Mucosa of rectum (tissue), 2 donors: ENCODE results near the gene NIT2.
"Not testable (repeated sequence)": the region's sequence is repeated elsewhere in the genome, so short reads cannot be mapped to it uniquely, and the experiment has no call there.

Experiments used
- H3K27ac ChIP-seq, 2 donors: one replicate each; pipeline ENCODE4 v1.7.0; 2013; ENCODE audit warnings: inconsistent platforms in 2 of 2, low read depth in 2 of 2, low read length in 2 of 2
- H3K27me3 ChIP-seq, 2 donors: one replicate each; pipeline ENCODE4 v1.7.0; 2013; ENCODE audit warnings: low read length in 2 of 2; ENCODE audit not compliant: control insufficient read depth in 2 of 2, insufficient read depth in 2 of 2
- H3K36me3 ChIP-seq, 2 donors: one replicate each; pipeline ENCODE4 v1.7.0; 2013; ENCODE audit warnings: low read length in 2 of 2; ENCODE audit not compliant: control insufficient read depth in 2 of 2, insufficient read depth in 2 of 2
- H3K4me1 ChIP-seq, 2 donors: one replicate each; pipeline ENCODE4 v1.7.0; 2013; ENCODE audit warnings: low read length in 2 of 2, mild to moderate bottlenecking in 1 of 2; ENCODE audit not compliant: control insufficient read depth in 2 of 2, insufficient read depth in 2 of 2
- H3K4me3 ChIP-seq, 2 donors: one replicate each; pipeline ENCODE4 v1.7.0; 2013; ENCODE audit warnings: low read length in 2 of 2
- H3K9ac ChIP-seq, 2 donors: one replicate each; pipeline ENCODE4 v1.7.0; 2013; ENCODE audit warnings: low read length in 2 of 2, low read depth in 1 of 2, mild to moderate bottlenecking in 1 of 2
- H3K9me3 ChIP-seq, 2 donors: one replicate each; pipeline ENCODE4 v1.7.0; 2013; ENCODE audit warnings: low read length in 2 of 2; ENCODE audit not compliant: control insufficient read depth in 2 of 2
- donor health status: healthy.
- donor health status: Normal muscosa, but diverticular disease.

The NIT2 gene

DNA sequence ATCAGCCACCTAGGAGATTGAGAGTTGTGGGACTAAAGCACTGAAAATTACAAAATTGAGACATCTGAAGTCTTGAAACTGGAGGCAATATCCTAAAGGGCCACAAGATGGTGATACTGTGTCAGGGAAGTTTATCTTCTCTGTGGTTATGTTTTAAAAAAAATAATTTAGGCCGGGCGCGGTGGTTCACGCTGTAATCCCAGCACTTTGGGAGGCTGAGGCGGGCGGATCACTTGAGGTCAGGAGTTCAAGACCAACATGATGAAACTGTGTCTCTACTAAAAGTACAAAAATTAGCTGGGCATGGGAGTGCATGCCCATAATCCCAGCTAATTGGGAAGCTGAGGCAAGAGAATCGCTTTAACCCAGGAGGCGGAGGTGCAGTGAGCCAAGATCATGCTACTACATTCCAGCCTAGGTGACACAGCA, 17.9 kb upstream of the NIT2 start:
- peaks cover 12 to 23% of the 10 kb centered on the region in 2 donors for H3K36me3 ChIP-seq
- no peak overlapping the region for H3K4me3 ChIP-seq
- no peaks in the 10 kb centered on the region for H3K9me3 ChIP-seq
- H3K27ac ChIP-seq, result no peak overlapping the region
- no peaks in the 10 kb centered on the region for H3K27me3 ChIP-seq
- H3K9ac ChIP-seq, result no peak overlapping the region
- H3K4me1 ChIP-seq, result no peaks in the 10 kb centered on the region

DNA sequence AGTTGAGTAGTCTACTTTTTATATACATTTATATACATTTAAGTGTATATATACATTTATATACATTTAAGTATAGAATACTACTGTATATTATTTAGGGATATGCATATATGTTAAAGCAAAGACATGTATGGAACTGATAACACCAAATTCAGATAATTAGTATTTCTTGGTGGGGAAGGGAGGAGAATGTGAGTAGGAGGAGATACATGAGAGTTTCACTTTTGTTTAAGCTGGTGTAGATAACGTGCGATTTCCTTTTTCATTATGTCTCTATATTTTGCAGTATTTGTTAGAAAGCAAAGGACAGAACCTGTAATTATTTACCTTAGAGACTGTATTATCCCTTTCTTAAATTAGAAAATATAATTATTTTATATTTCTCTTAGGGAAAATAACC, 16.6 kb upstream of the NIT2 start:
- no peak overlapping the region for H3K9ac ChIP-seq
- H3K4me3 ChIP-seq, result no peak overlapping the region
- no peaks in the 10 kb centered on the region for H3K9me3 ChIP-seq
- H3K36me3 ChIP-seq, result peaks cover 8 to 19% of the 10 kb centered on the region in 2 donors
- H3K27me3 ChIP-seq, result no peaks in the 10 kb centered on the region
- H3K4me1 ChIP-seq, result no peaks in the 10 kb centered on the region
- no peak overlapping the region for H3K27ac ChIP-seq

DNA sequence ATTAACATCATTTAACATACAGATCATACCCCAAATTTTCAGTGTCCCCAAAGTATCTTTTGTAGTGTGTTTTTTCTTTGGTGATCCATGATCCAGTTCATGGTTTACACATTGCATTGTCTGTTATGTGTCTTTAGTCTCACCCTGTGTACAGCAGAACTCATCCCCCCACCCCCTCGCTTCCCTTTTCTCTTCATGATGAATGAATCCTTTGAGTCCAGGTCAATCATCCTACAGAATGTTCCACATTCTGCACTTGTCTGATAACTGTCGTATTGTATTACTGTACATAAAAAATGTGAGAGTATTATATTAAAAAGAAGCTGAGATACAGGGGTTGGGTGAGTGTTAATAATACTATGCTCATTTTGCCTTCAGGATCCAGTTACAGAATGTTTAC, 14.6 kb upstream of the NIT2 start:
- H3K36me3 ChIP-seq, result peaks cover 14 to 19% of the 10 kb centered on the region in 2 donors
- H3K27me3 ChIP-seq, result no peaks in the 10 kb centered on the region
- no peaks in the 10 kb centered on the region for H3K4me1 ChIP-seq
- no peak overlapping the region for H3K27ac ChIP-seq
- no peak overlapping the region for H3K4me3 ChIP-seq
- H3K9ac ChIP-seq, result no peak overlapping the region
- no peaks in the 10 kb centered on the region for H3K9me3 ChIP-seq

DNA sequence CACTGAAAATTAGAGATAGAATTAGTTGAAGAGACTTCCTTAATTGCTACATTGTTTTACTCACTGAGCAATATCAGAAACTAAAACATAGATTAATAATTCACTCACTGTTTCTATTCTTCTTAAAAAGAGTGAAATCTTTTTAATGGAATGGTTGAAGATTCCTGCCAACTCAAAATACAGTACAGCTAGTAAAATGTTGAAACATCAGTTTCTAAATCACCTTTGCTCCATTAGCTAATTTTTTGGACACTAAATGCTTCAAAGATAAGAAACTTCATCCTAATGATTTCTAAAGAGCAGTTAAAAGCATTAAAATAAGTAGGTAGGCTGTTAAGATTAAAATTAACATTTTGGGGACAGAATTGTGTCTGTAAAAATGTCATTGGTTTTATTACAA, 10.5 kb upstream of the NIT2 start:
- Histone ChIP-seq H3K9me3 (no peaks in the 10 kb centered on the region), H3K27me3 (no peaks in the 10 kb centered on the region), H3K36me3 (peaks cover 14 to 26% of the 10 kb centered on the region in 2 donors), H3K4me1 (no peaks in the 10 kb centered on the region), H3K27ac (no peak overlapping the region), H3K4me3 (no peak overlapping the region), H3K9ac (no peak overlapping the region)

DNA sequence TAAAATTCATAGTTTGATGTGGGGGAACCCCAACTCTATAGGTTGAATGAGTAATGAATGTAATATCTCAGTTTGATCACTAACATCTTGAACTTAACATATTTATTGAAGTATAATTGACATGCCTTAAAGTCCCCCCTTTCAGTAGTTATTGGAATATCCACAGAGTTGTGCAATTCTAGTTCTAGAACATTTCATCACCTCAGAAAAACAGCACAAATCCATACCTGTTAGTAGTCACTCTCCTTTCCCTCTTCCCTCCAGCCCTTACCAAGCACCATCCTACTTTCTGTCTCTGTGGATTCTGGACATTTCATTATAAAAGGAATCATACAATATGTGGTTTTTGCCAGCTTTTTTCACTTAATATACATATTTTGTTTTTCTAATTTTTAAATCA, 8.7 kb upstream of the NIT2 start:
- Histone ChIP-seq H3K4me1 (no peaks in the 10 kb centered on the region), H3K9me3 (no peaks in the 10 kb centered on the region), H3K36me3 (peaks cover 11 to 18% of the 10 kb centered on the region in 2 donors), H3K4me3 (no peak overlapping the region), H3K9ac (no peak overlapping the region), H3K27ac (no peak overlapping the region), H3K27me3 (no peaks in the 10 kb centered on the region)

DNA sequence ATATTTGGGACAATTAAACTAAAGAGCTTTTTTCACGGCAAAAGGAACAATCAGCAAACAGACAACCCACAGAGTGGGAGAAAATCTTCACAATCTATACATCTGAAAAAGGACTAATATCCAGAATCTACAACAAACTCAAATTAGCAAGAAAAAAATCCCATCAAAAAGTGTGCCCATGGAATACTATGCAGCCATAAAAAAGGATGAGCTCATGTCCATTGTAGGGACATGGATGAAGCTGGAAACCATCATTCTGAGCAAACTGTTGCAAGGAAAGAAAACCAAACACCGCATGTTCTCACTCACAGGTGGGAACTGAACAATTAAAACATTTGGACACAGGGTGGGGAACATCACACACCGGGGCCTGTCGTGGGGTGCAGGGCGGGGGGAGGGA, 7.2 kb upstream of the NIT2 start:
- peaks cover 8 to 11% of the 10 kb centered on the region in 2 donors for H3K36me3 ChIP-seq
- H3K27me3 ChIP-seq, H3K9ac ChIP-seq, H3K4me3 ChIP-seq, H3K9me3 ChIP-seq, H3K27ac ChIP-seq, H3K4me1 ChIP-seq: not testable (repeated sequence)

DNA sequence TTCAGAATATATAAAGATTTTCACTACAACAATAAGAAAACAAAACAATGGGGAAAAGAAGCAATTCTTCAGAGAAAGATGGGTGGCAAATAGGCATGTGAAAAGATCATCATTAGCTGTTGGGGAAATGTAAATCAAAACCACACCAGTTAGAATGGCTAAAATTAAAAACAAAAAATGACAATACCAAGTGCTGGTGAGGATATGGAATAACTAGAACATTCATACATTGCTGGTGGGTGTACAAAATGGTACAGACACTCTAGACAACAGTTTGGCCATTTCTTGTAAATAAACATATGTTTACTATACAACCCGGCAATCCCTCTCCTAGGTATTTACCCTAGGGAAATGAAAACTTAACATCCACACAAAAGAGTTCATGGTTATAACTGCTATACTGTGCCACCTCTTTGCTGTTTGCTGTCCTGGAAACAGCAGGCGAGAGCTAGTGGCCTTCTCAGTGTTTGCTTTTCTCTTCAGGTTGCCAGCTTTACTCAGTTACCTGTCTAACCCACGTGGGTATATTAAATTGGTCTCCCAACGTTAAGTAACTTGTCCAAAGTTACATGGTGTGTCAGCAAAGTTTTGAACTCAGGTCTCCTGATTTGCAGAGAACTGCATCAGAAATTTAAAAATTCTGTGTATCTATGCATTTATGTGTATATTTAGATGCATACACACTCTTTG, 4.6 kb upstream of the NIT2 start:
- no peak overlapping the region for H3K27ac ChIP-seq
- peaks cover 2 to 11% of the 10 kb centered on the region in 2 donors for H3K36me3 ChIP-seq
- no peak overlapping the region for H3K4me3 ChIP-seq
- H3K9ac ChIP-seq, result no peak overlapping the region
- H3K27me3 ChIP-seq, result no peaks in the 10 kb centered on the region
- H3K4me1 ChIP-seq, result peaks cover 3 to 5% of the 10 kb centered on the region in 2 donors
- H3K9me3 ChIP-seq, result no peaks in the 10 kb centered on the region

DNA sequence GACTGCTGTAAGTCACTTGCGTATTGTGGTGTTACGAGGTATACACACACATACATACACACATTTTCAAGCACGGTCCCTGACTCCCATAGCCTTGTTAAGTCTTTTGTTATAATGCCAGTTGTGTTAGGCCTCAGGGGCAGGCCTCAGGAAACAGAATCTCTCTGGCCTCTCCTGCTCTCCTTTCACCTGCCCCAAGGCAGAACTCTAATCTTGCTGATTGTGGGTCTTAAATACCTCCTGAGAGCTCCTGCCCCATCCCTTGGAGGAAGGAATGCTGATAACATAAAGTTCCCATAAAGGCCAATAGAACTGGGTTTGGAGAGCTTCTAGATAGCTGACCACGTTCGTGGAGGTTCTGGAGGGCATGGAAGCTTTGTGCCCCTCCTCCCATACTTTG, 3.9 kb upstream of the NIT2 start:
- Histone ChIP-seq H3K9ac (no peak overlapping the region), H3K27ac (no peak overlapping the region), H3K4me1 (peaks cover 7 to 9% of the 10 kb centered on the region in 2 donors), H3K9me3 (no peaks in the 10 kb centered on the region), H3K27me3 (no peaks in the 10 kb centered on the region), H3K36me3 (peaks cover 2 to 5% of the 10 kb centered on the region in 2 donors), H3K4me3 (no peak overlapping the region)

DNA sequence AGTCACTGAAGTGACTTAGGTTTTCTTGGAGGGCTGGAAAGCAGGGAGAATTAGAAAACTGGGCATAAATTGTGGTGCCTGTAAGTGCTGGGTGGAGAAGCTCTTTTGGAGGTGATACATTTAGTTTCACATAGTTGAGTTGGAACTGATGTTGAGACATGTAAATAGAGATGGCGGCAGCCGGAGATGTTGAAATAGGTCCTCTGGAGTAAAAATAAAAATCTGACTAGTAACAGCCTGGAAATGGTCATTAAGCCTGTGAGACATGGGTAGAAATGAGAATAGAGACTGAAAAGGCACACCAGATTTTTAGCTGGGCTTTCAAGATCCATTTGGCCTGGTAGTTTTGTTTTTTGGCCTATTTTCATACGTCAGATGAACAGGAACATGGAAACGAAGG, 2.9 kb upstream of the NIT2 start:
- Histone ChIP-seq H3K9me3 (no peaks in the 10 kb centered on the region), H3K4me1 (peaks cover 7 to 9% of the 10 kb centered on the region in 2 donors), H3K9ac (no peak overlapping the region), H3K27me3 (no peaks in the 10 kb centered on the region), H3K36me3 (peaks cover 0 to 2% of the 10 kb centered on the region in 2 donors), H3K4me3 (no peak overlapping the region), H3K27ac (no peak overlapping the region)

DNA sequence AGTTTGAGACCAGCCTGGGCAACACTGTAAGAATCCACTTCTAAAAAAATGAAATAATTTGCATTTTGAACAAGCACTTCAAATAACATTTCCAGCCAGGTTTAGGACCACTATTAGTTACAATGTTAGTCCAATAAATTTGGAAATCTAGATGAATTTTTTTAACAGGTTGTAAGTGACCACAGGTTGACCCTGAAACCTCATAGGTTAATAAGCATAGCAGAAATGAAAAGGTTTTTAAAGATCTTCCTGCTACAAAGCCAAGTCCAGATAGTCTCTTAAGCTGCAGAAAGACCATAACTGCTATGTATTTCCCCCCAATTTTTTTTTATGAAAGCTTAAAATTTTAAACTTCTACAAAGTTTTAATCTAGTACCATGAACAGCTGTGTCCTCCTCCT, 1.5 kb upstream of the NIT2 start:
- no peak overlapping the region for H3K27ac ChIP-seq
- no peaks in the 10 kb centered on the region for H3K9me3 ChIP-seq
- no peaks in the 10 kb centered on the region for H3K36me3 ChIP-seq
- peaks cover 7 to 9% of the 10 kb centered on the region in 2 donors for H3K4me1 ChIP-seq
- no peak overlapping the region for H3K9ac ChIP-seq
- no peaks in the 10 kb centered on the region for H3K27me3 ChIP-seq
- H3K4me3 ChIP-seq, result no peak overlapping the region
